HS-5 (cell line): ENCODE results near the gene PMF1.
A peak's percentile ranks its signal among the peaks of the same experiment; 100 is the strongest.

Source experiments
- DNase-seq: peaks from one replicate; pipeline ENCODE4 v3.0.0-alpha.2; 2012; ENCODE audit warnings: low read depth

PMF1 gene

DNA sequence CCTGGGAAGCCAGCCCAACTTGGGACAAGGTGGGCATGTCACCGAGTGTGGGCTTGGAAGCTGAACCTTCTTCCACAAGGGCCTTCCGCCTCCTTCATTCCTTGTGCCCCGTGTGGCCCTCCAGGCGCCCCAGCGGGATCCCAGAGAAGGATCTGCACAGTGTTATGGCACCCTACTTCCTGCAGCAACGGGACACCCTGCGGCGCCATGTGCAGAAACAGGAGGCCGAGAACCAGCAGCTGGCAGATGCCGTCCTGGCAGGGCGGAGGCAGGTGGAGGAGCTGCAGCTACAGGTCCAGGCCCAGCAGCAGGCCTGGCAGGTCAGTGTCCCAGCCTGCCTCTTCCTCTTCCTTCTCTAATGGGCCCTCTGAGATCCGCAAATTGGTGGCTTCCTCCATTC, 23.4 kb downstream of the PMF1 start:
- no peak for DNase-seq

DNA sequence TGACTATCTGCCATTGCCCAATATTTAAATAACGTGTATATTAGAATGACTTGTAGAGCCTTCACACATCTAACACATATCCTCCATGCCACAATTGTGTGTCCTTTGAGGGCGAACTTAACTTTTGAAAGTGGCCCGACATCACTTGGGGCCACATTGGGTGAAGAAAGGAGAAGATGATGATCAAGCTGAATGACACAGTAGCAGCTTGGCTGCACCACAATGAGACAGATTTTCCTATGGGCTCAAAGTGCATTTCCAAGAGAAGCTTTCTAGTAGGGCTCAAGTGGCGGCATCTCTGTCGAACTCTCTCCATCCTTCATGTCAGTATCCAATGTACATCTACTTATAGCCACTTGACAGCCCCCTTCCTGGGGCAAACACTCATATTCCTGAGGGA, 25.4 kb downstream of the PMF1 start:
- no peak for DNase-seq

DNA sequence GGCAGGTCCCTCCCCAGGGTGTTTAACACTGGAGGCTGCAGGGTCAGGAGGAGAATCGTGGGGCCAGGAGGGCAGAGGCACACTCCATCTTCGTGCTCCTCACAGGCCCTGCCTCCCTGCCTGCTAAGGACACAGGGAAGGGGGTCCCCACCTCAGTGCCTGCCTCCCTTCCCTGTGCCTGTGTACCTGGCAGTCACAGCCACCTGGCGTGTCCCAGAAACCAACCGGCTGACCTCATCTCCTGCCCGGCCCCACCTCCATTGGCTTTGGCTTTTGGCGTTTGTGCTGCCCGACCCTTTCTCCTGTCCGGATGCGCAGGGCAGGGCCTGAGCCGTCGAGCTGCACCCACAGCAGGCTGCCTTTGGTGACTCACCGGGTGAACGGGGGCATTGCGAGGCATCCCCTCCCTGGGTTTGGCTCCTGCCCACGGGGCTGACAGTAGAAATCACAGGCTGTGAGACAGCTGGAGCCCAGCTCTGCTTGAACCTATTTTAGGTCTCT, 28.6 kb downstream of the PMF1 start:
- DNase-seq = no peak

DNA sequence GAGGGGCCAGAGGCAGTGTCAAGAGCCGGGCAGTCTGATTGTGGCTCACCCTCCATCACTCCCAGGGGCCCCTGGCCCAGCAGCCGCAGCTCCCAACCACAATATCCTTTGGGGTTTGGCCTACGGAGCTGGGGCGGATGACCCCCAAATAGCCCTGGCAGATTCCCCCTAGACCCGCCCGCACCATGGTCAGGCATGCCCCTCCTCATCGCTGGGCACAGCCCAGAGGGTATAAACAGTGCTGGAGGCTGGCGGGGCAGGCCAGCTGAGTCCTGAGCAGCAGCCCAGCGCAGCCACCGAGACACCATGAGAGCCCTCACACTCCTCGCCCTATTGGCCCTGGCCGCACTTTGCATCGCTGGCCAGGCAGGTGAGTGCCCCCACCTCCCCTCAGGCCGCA, 29.1 kb downstream of the PMF1 start, which contains the start of gene BGLAP:
Gene BGLAP (plus strand): TSS at position 259 of the 400 bp plus-strand sequence. CDS start 48 bp downstream, at position 307.
- no peak for DNase-seq

DNA sequence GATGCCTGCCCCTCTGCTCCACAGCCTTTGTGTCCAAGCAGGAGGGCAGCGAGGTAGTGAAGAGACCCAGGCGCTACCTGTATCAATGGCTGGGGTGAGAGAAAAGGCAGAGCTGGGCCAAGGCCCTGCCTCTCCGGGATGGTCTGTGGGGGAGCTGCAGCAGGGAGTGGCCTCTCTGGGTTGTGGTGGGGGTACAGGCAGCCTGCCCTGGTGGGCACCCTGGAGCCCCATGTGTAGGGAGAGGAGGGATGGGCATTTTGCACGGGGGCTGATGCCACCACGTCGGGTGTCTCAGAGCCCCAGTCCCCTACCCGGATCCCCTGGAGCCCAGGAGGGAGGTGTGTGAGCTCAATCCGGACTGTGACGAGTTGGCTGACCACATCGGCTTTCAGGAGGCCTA, 29.9 kb downstream of the PMF1 start:
- DNase-seq = no peak

DNA sequence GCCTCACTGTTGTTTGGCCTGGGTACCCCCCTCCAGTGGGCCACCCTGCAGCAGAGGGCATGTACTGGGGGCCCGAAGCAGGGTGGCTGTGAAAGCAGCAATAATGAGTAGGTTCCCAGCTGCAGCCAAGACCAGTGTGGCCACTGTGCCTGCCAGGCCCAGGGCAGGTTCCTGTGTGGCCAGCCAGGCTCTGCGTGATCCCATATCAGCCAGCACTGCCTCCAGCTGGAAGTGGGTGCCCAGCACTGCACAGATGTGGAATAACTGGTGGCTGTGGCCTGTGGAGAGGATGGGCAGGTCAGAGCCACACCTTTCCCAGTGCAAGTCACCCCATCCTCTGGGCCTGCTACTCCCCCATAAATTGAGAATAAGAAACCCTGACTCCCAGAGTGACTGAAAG, 31.3 kb downstream of the PMF1 start:
- no peak for DNase-seq

DNA sequence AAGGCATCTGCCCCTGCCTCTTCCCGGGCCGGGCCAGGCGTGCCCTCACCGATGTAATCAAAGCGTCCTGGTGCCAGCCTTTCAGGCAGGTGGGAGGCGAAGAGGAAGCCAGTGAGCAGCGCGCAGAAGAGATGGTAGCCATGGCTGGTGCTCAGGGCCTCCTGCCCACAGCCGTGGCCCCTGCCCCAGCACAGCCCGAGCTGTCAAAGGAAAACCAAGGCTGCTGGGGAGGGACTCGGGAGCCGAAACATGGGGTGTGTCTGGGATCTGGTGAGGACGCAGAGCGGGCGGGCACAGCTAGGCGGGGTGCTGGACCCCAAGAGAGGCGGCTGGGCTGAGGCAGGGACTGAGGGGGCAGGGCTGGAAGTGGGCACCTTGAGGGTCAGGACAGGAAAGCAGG, 31.9 kb downstream of the PMF1 start:
- no peak for DNase-seq

DNA sequence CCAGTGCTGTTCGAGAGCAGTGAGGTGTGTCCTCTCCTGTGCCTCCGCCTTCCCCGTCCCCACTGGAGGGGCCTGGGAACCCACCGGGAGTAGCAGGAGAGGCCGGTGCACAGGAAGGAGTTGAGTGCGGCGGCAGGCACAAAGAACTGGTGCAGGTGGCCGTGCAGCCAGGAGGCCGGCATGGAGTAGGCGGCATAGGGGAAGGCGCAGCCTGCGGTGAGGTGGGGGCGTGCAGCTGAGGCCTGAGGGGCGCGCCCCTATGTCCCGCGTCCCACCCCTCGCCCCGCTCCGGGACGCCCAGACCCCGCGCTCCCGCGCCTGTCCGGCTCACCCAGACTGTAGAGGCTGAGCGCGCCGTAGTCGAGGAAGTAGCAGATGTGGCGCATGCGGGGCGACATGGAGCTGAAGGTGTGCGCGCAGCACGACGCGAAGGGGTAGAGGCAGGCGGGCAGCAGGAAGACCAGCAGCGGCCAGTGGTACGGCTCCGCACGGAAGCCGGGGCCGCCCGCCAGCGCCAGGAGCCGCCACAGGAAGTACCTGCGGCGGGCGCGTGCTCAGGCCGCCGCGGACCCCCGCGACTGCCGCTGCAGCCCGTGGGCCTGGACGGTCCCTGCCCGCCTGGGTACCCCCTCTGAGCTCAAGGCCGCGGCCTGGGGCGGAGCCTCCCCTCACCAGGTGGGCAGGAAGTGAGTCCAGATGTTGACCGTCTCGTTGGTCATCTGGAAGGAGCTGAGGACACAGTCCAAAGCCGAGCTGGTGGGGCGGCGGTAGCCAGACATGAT, 32.8 kb downstream of the PMF1 start:
- DNase-seq = no peak

DNA sequence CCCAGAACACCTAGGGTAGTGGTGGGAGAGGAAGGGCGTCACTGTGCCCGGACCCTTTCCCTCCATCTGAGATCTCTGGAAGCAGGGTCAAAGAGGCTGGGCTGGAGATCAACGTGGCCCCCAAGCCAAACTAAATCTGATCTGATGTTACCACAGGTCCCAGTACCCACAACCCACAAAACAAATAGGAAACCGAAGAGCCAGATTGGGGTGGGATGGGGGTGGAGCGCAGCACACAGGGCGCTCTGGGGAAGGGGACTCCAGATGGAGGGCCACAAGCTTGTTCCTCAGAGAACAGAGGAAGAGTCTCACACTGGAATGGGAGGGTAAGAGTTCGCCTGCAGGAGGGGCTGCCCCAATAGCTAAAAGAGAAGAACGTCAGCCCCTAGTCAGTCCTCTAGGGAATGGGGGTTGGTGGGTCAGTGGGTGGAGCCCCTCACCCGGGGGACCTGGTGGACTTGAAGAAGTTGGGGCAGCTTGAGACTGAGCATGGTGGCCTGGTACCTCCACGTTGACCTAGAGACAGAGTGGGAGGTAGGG, 33.5 kb downstream of the PMF1 start:
- no peak for DNase-seq

DNA sequence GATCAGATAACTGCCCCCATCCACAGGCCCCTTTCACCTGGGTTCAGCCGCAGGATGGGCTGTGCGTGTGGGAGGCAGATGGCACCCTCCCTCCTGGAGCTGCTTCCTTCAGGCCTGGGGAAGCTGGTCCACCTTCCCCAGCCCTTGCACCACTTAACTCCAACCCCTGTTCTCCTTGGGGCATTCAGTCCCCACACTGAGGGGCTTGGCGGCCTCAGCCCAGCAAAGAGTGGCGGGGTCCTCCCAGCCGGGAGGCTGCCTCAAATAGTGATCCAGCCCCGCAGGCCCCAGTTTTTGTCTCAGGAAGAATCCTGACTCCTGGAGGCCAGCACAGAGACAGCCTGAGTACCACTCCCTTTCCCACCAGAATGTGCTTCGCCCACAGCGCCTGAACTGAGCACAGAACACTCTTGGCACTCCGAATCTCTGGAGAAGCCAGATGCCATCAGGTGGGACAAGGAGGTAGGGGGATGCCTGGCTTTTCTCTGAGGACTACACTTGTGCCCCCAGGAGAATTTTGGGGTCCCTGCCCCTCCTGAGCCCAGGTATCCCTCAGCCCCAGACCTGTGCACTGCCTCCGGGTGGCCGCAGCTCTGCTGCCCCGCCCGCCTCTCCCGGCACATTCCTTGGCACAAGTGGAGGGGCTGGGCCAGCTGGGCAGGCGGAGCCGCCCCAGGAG, 34.1 kb downstream of the PMF1 start:
- no peak for DNase-seq

DNA sequence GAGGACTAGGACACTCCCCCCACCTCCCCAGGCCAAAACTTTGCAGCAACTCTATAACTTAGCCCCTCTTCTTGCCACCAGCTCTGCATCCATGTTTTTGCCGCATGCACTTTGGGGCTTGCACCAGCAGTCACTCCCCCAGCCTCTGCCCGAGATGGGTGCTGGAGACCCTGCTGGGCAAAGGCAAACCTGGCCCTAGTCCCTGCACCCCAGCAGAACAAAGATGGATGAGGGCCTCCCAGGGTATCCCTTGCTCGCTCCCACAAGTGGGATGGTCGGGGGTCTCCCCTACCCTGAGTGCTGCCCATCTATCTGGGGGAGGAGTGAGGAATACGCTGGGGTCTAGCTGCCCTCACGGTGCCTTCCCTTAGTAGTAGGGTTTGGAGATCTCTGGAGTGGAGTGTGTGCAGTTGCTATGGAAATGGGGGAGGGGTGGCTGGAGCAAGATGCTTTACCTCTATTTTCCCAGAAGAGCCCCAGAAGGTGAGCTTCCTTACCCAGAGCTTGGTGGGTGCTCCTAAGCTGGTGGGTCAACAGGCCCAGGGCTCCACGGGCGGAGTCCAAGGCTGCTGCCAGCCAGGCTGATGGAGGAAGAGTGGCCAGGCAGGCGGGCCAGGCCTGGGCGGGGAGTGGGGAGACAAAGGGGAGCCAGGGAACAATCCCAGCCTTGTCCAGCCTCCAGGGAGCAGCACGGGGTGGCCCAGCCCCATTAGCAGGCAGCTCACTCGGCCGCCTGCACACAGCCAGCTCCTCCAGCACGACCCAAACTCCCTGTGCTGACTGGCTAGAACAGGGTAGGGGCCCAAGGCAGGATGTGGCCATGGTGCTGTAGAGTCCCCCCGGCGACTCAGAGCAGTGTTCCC, 34.9 kb downstream of the PMF1 start, which contains the start of gene PAQR6:
Gene PAQR6 (minus strand): TSS at position 597 of the 863 bp plus-strand sequence. CDS start 1,325 bp downstream, outside the sequence.
- DNase-seq = no peak

DNA sequence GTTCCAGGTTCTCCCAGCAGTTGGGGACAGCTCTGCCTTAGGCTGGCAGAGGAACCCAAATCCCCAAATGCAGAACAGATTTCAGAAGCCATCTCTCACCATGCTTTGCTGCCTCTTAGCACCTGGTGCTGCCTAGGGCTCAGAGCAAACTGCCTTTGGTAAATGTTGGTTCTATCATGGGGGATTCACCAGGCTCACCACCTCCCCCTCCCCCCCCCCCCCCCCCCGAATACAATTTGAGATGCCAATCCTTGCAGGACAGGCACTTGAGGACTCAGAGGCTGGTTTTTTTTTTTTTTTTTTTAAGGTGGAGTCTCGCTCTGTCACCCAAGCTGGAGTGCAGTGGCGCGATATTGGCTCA, 35.5 kb downstream of the PMF1 start:
- DNase-seq = no peak

DNA sequence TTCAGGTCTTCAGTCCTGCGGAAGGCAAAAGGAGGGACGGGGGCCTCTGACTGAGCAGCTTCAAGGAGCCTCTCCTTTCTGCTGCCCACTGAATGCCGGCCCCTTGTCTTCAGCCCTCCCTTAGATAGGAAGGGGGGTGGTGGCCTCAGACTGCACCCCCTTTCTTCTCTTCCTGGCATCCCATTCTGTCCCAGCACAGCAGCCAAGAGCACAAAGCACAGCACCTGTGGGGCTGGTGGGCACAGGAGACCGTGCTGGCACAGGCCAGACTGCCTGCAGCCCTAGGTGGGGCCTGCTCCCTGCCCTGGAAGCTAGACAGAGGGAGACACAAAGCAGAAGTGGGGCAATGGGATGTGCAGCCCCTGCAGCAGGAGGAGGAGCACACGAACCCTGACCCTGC, 36.8 kb downstream of the PMF1 start:
- DNase-seq = no peak

DNA sequence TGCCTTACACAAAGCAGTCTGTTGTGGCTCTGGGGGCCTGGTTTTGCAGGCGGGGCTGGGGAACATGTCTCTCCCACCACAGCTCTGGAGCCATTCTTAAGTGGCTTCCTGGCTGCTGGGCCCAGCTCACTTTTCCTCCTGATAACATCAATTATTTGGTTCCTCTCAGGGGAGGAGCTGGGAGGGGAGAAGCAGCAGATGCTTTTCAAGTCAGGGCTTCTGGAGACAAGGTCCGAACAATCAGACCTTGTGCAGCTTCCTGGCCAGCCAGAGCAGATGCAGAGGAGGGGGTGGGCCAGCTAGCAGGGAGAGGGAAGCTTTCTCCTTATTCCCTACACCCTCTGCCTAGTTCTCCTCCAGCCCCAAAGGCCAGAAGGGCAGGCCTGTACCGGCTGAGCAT, 38.7 kb downstream of the PMF1 start:
- no peak for DNase-seq

DNA sequence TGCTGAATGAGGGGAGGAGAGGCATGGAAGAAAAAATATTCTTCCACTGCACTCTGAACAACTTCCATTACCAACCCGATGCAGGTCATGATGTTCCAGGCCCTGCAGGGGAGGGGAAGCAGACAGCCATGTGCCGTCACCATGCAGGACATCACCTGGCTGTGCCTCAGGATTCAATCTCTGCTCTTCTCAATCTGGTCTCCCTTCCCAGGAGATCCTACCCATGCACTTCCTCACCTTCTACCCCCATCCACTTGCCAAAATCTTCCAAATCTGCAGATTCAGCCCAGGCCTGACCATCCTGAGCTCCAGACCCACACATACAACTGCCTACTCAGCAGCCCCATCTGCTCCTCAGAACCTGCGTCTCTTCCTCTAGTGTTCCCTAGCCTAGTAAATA, 40.8 kb downstream of the PMF1 start:
- DNase-seq = no peak

DNA sequence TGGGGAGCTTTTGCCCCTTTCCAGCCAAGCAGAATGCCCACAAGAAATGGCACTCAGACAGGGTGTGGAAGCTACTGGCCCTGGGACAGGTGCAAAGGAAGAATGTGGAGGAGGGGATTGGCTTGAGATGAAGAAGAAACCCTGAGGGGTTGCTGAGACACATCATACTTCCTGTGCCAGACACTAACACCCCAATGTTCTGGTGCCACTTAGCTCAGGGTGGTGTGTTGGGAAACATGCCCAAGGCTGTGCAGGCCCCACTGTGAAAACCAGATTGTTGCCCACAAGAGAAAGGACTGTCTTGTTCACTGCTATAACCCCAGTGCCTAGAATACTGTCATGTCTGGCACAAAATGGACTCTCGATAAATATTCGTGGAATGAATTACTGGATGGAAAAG, 44.9 kb downstream of the PMF1 start:
- DNase-seq = no peak

DNA sequence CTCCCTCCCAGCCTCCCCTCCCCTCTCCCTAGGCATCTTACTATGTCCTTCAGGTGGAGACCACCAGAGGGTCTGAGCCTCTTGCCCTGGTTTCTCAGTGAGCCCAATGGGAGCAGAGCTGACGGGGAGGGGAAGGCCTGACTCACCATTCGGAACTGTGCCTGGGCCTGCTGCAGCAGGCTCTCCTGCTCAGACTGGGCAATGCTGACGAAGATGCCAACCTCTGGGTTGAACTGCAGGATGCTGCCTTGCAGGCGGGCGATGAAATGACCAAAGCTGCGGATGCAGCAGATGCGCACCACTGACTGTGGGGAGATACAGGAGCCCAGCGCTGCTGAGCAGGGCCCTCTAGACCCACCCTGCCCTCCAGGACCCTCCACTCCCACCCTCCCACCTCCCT, 46.1 kb downstream of the PMF1 start:
- DNase-seq = no peak

DNA sequence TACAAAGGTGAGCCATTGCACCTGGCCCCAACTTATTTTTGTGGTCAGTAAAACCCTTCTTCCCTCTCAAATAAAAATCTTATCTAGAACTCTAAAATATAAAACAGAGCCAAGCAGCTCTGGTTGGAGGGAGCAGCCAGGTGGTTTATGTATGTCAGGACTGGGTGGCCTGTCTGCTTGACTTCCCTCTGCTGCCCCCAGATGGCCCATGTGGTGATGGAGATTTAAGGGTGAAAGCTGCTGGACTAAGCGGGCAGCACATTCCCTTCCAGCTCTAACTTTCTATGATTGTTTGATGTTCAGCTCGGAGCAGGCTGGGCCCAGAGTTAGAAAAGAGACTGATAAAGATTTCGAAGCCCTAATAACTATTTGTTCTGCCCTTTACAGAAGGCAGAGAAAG, 47.0 kb downstream of the PMF1 start:
- DNase-seq = no peak

DNA sequence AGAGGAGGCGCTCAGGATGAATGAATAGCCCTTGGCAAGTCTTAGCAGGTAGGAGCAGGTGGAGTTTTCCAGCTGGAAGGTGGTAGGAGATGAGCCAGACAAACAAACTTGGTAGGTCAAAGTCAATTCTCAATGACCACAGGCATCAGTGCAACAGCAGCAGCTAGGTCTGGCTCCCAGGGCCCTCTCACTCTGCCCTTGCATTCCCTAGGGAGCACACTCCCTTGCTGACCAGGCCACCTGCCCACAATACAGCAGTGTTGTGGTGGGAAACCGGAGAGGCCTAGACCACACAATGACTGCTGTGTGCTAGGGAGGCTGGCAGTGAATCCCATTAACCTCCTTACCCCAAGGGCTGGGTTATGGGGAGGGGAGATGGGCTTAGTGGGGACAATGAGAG, 48.1 kb downstream of the PMF1 start:
- no peak for DNase-seq

DNA sequence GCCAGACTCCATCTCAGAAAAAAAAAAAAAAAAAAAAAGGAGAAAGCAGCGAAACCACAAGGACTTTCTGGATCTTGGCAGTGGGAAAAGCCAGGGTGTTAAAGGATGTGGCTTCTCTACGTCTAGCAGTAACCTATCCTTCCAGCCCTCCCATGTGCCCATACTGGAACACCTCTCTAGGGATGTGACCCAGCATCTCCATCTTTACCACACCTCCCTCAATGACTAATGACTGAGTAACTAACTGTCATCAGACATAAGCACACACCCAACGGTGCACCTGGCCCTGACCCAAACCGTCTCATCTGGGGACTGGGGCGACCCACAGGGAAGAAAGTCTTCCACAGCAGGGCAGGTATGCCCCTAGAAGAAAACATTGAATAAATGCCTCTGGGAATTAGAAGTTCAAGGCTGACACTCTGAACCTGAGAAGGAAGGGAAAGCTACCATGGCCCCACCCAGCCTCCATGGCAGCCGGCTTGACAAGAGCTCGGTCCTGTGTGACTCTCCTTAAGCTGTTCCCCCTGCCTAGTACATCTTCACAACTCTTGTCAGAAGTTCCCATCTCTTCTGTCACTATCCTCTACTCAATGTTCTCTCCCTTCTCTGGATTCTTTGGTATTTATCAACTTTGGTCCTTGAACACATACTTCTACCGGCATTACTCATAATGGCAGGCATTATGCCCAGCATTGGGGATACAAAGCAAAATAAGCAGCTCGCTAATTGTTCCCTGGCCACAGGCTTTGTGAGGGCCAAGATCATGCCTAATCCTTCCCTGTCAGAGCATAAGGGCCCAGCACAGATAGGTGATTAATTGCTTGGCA, 49.9 kb downstream of the PMF1 start:
- DNase-seq = peak; percentile 83

DNA sequence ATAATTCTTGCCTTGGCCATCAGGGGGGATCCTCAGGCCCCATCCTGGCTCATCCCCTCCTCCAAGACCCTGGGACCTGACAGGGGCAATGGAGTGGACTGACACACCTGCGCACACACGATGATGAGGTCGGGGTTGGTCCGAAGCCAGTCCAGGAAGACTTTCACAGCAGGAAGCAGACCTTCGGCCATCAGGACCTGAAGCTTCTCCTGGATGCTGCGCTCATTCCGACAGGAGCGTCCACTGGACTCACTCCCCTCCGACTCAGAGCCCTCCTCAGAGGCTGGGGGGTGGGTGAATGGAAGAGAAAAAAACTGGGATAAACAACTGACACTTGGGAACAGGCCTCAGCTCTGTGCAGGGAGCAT, 50.5 kb downstream of the PMF1 start:
- DNase-seq = no peak
